ENCODE results near the gene KRT28. TPM values are rescaled to one million over a fixed set of nuclear protein-coding genes. Genes with fewer than 3 reads are reported as not detected.
"Not testable (repeated sequence)": the region's sequence is repeated elsewhere in the genome, so short reads cannot be mapped to it uniquely, and the experiment has no call there.

KRT28 gene
- total and polyA plus RNA-seq, 2 donors (not counting 1 experiment from before 2014, with no cell fraction given): not detected

GRCh38 chr17:40817103-40817682 lies 17.4 kb upstream of the KRT28 start:
- H3K4me3 ChIP-seq (replicated peaks in 1 of 4; ENCODE audit: control extremely low read depth in 1 of 4, insufficient read depth in 1 of 4, low read depth in 3 of 4, low read length in 4 of 4): no peak overlapping the region
- H2AFZ ChIP-seq (ENCODE audit: low read length): no peak overlapping the region
- H4K20me1 ChIP-seq (ENCODE audit: control insufficient read depth, extremely low read depth, insufficient read depth, low read length): no peaks in the 10 kb centered on the region

GRCh38 chr17:40816569-40816968 lies 16.8 kb upstream of the KRT28 start:
- TF ChIP-seq EZH2 (IDR thresholded peaks at IDR 0.05; ENCODE audit: low read length, missing control alignments): no peak
- no peak for TF ChIP-seq CTCF (conservative IDR thresholded peaks at IDR 0.05 in 1 of 2, IDR thresholded peaks at IDR 0.05 in 1 of 2; ENCODE audit: low read depth in 1 of 2, low read length in 2 of 2)
- Histone ChIP-seq H3K27ac (ENCODE audit: insufficient read depth, low read length) (no peak overlapping the region), H3K36me3 (ENCODE audit: control insufficient read depth, insufficient read depth, low read length) (no peaks in the 10 kb centered on the region), H2AFZ (ENCODE audit: low read length) (no peak overlapping the region), H4K20me1 (ENCODE audit: control insufficient read depth, extremely low read depth, insufficient read depth, low read length) (no peaks in the 10 kb centered on the region), H3K9me3 (ENCODE audit: control insufficient read depth, insufficient read depth, low read depth, low read length) (no peaks in the 10 kb centered on the region), H3K79me2 (ENCODE audit: control insufficient read depth, insufficient read depth, low read length) (peaks cover 3% of the 10 kb centered on the region), H3K4me3 (replicated peaks in 1 of 4; ENCODE audit: control extremely low read depth in 1 of 4, insufficient read depth in 1 of 4, low read depth in 3 of 4, low read length in 4 of 4) (no peak overlapping the region), H3K27me3 (ENCODE audit: control insufficient read depth, insufficient read depth, low read length) (peaks cover 2% of the 10 kb centered on the region), H3K4me2 (ENCODE audit: extremely low read depth, insufficient read depth, low read length) (no peak overlapping the region), H3K9ac (ENCODE audit: insufficient read depth, low read length) (no peak overlapping the region), H3K4me1 (ENCODE audit: control insufficient read depth, extremely low read depth, insufficient read depth, low read length) (no peaks in the 10 kb centered on the region)
- DNase-seq (ENCODE audit: low read depth in 2 of 2): no peak

More at GRCh38 chr17:40817103-40817682, 17.4 kb upstream of the KRT28 start:
- no peak for DNase-seq (ENCODE audit: low read depth in 2 of 2)
- no peak overlapping the region for H3K4me2 ChIP-seq (ENCODE audit: extremely low read depth, insufficient read depth, low read length)
- H3K27me3 ChIP-seq (ENCODE audit: control insufficient read depth, insufficient read depth, low read length): peaks cover under 1% of the 10 kb centered on the region
- no peaks in the 10 kb centered on the region for H3K36me3 ChIP-seq (ENCODE audit: control insufficient read depth, insufficient read depth, low read length)
- TF ChIP-seq EZH2 (IDR thresholded peaks at IDR 0.05; ENCODE audit: low read length, missing control alignments) (no peak), CTCF (conservative IDR thresholded peaks at IDR 0.05 in 1 of 2, IDR thresholded peaks at IDR 0.05 in 1 of 2; ENCODE audit: low read depth in 1 of 2, low read length in 2 of 2) (no peak)
- H3K79me2 ChIP-seq (ENCODE audit: control insufficient read depth, insufficient read depth, low read length): peaks cover 3% of the 10 kb centered on the region
- no peak overlapping the region for H3K27ac ChIP-seq (ENCODE audit: insufficient read depth, low read length)
- no peaks in the 10 kb centered on the region for H3K4me1 ChIP-seq (ENCODE audit: control insufficient read depth, extremely low read depth, insufficient read depth, low read length)
- no peak overlapping the region for H3K9ac ChIP-seq (ENCODE audit: insufficient read depth, low read length)
- H3K9me3 ChIP-seq (ENCODE audit: control insufficient read depth, insufficient read depth, low read depth, low read length): no peaks in the 10 kb centered on the region

GRCh38 chr17:40815381-40815780 lies 15.6 kb upstream of the KRT28 start:
- H3K9me3 ChIP-seq (ENCODE audit: control insufficient read depth, insufficient read depth, low read depth, low read length): no peaks in the 10 kb centered on the region
- H3K9ac ChIP-seq (ENCODE audit: insufficient read depth, low read length): no peak overlapping the region
- no peak overlapping the region for H3K4me2 ChIP-seq (ENCODE audit: extremely low read depth, insufficient read depth, low read length)
- no peak for TF ChIP-seq CTCF (conservative IDR thresholded peaks at IDR 0.05 in 1 of 2, IDR thresholded peaks at IDR 0.05 in 1 of 2; ENCODE audit: low read depth in 1 of 2, low read length in 2 of 2)
- TF ChIP-seq EZH2 (IDR thresholded peaks at IDR 0.05; ENCODE audit: low read length, missing control alignments): no peak
- peaks cover 3% of the 10 kb centered on the region for H3K27me3 ChIP-seq (ENCODE audit: control insufficient read depth, insufficient read depth, low read length)
- DNase-seq (ENCODE audit: low read depth in 2 of 2): no peak
- no peak overlapping the region for H3K27ac ChIP-seq (ENCODE audit: insufficient read depth, low read length)
- no peaks in the 10 kb centered on the region for H3K36me3 ChIP-seq (ENCODE audit: control insufficient read depth, insufficient read depth, low read length)
- H2AFZ ChIP-seq (ENCODE audit: low read length): no peak overlapping the region
- no peak overlapping the region for H3K4me3 ChIP-seq (replicated peaks in 1 of 4; ENCODE audit: control extremely low read depth in 1 of 4, insufficient read depth in 1 of 4, low read depth in 3 of 4, low read length in 4 of 4)
- H3K79me2 ChIP-seq (ENCODE audit: control insufficient read depth, insufficient read depth, low read length): peaks cover 3% of the 10 kb centered on the region
- no peaks in the 10 kb centered on the region for H3K4me1 ChIP-seq (ENCODE audit: control insufficient read depth, extremely low read depth, insufficient read depth, low read length)
- H4K20me1 ChIP-seq (ENCODE audit: control insufficient read depth, extremely low read depth, insufficient read depth, low read length): no peaks in the 10 kb centered on the region

GRCh38 chr17:40814657-40815056 lies 14.9 kb upstream of the KRT28 start:
- H3K79me2 ChIP-seq (ENCODE audit: control insufficient read depth, insufficient read depth, low read length); H3K4me2 ChIP-seq (ENCODE audit: extremely low read depth, insufficient read depth, low read length); H3K9me3 ChIP-seq (ENCODE audit: control insufficient read depth, insufficient read depth, low read depth, low read length); H3K27me3 ChIP-seq (ENCODE audit: control insufficient read depth, insufficient read depth, low read length); H3K36me3 ChIP-seq (ENCODE audit: control insufficient read depth, insufficient read depth, low read length); H3K27ac ChIP-seq (ENCODE audit: insufficient read depth, low read length); H3K9ac ChIP-seq (ENCODE audit: insufficient read depth, low read length); DNase-seq (ENCODE audit: low read depth in 2 of 2); H2AFZ ChIP-seq (ENCODE audit: low read length); H4K20me1 ChIP-seq (ENCODE audit: control insufficient read depth, extremely low read depth, insufficient read depth, low read length); H3K4me3 ChIP-seq (replicated peaks in 1 of 4; ENCODE audit: control extremely low read depth in 1 of 4, insufficient read depth in 1 of 4, low read depth in 3 of 4, low read length in 4 of 4); H3K4me1 ChIP-seq (ENCODE audit: control insufficient read depth, extremely low read depth, insufficient read depth, low read length): not testable (repeated sequence)

Data from fibroblast of lung (primary cell).